Keratinocyte (primary cell): ENCODE data around the gene NUP210. TPM values are rescaled to one million over a fixed set of nuclear protein-coding genes. Genes with fewer than 3 reads are reported as not detected.

Experiments
- DNase-seq: peaks from one replicate; pipeline ENCODE4 v3.0.0-alpha.2; 2011; ENCODE audit warnings: low read depth, missing footprints, low spot score
- FAIRE-seq: peaks from 2 replicates; lab custom pipeline; 2011; peaks lifted over from hg19 to GRCh38; lab: Jason Lieb, UNC
- H2AFZ ChIP-seq: 2 replicates; pipeline ENCODE4 v1.6.0; 2012; ENCODE audit warnings: low read length, control low read depth, inconsistent platforms; ENCODE audit not compliant: control insufficient read depth
- H3K27ac ChIP-seq: 2 replicates; pipeline ENCODE4 v1.5.1; 2011; ENCODE audit warnings: low read length; ENCODE audit not compliant: control insufficient read depth, insufficient read depth
- H3K27me3 ChIP-seq: 3 replicates; pipeline ENCODE4 v1.6.0; 2011; ENCODE audit warnings: low read length; ENCODE audit not compliant: control insufficient read depth, insufficient read depth; ENCODE audit errors: extremely low read depth
- H3K36me3 ChIP-seq, 2 experiments: 2 replicates in 1 of 2; 3 replicates in 1 of 2; pipeline ENCODE4 v1.5.1; 2011; ENCODE audit warnings: low read length in 2 of 2, mild to moderate bottlenecking in 1 of 2; ENCODE audit not compliant: control insufficient read depth in 2 of 2, insufficient read depth in 2 of 2; ENCODE audit errors: extremely low read depth in 1 of 2
- H3K4me1 ChIP-seq: 3 replicates; pipeline ENCODE4 v1.5.1; 2011; ENCODE audit warnings: low read length; ENCODE audit not compliant: control insufficient read depth, insufficient read depth; ENCODE audit errors: extremely low read depth
- H3K4me2 ChIP-seq: 3 replicates; pipeline ENCODE4 v1.6.0; 2011; ENCODE audit warnings: low read depth, low read length; ENCODE audit not compliant: control insufficient read depth, insufficient read depth; ENCODE audit errors: extremely low read depth
- H3K4me3 ChIP-seq, 3 experiments: fragments of 200-600 bp in 1 of 3; sonication (generic) in 1 of 3; 2 replicates in 2 of 3; 3 replicates in 1 of 3; pipeline ENCODE4 v1.5.1; 2011 to 2016; ENCODE audit warnings: low read length in 3 of 3, mild to moderate bottlenecking in 3 of 3, control low read depth in 2 of 3, inconsistent platforms in 1 of 3, low read depth in 1 of 3, mixed read lengths in 1 of 3, mixed run types in 1 of 3, moderate library complexity in 1 of 3; ENCODE audit not compliant: control insufficient read depth in 2 of 3, insufficient read depth in 2 of 3; ENCODE audit errors: extremely low read depth in 1 of 3
- H3K79me2 ChIP-seq: 2 replicates; pipeline ENCODE4 v1.6.0; 2012; ENCODE audit warnings: low read length; ENCODE audit not compliant: control insufficient read depth, insufficient read depth
- H3K9ac ChIP-seq: 3 replicates; pipeline ENCODE4 v1.6.0; 2011; ENCODE audit warnings: low read length; ENCODE audit not compliant: control insufficient read depth, insufficient read depth; ENCODE audit errors: extremely low read depth
- H3K9me1 ChIP-seq: 3 replicates; pipeline ENCODE4 v1.6.0; 2011; ENCODE audit warnings: low read length; ENCODE audit not compliant: control insufficient read depth, insufficient read depth; ENCODE audit errors: extremely low read depth
- H3K9me3 ChIP-seq: 2 replicates; pipeline ENCODE4 v1.5.1; 2012; ENCODE audit warnings: low read depth, low read length; ENCODE audit not compliant: control insufficient read depth
- H4K20me1 ChIP-seq: 3 replicates; pipeline ENCODE4 v1.6.0; 2011; ENCODE audit warnings: low read length; ENCODE audit not compliant: control insufficient read depth, insufficient read depth; ENCODE audit errors: extremely low read depth
- EZH2 ChIP-seq: IDR thresholded peaks from one replicate; pipeline ENCODE4 v1.6.1; 2012; ENCODE audit warnings: inconsistent platforms, mild to moderate bottlenecking, low read length, moderate library complexity
- dilution Hi-C: fragments of 300-500 bp; cut with MboI; formaldehyde crosslinking; loops from one replicate; pipeline ENCODE4 v1.7.0; 2020; ENCODE audit warnings: low sequenced_read_pairs; ENCODE audit not compliant: extremely low pct_ligation_motif_present
- polyA plus RNA-seq, 5 experiments: library from polyadenylated mRNA; depleted of rRNA in 3 of 5; stranded (reverse) in 3 of 5; stranded (forward) in 1 of 5; unstranded in 1 of 5; fragments of >200 nt; gene quantifications; 1 replicate in 1 of 5; 2 replicates in 3 of 5; 3 replicates in 1 of 5; pipeline versions ENCODE4 v1.2.1 to v1.2.3, GENCODE V29; 2011 to 2012; ENCODE audit warnings: missing spikeins in 2 of 5, low read depth in 1 of 5, low replicate concordance in 1 of 5
- TF ChIP-seq, protein P1 (sequence below), 3 experiments: IDR thresholded peaks in 1 of 3; conservative IDR thresholded peaks in 1 of 3; optimal IDR thresholded peaks in 1 of 3; 2 replicates in 2 of 3; 3 replicates in 1 of 3; pipeline versions ENCODE3 to v1.5.1; 2011; ENCODE audit warnings: low read length in 3 of 3, mild to moderate bottlenecking in 3 of 3, moderate library complexity in 2 of 3, control low read depth in 1 of 3, inconsistent platforms in 1 of 3; ENCODE audit not compliant: insufficient read depth in 2 of 3; ENCODE audit errors: extremely low read depth in 1 of 3

Gene NUP210
- polyA plus RNA-seq, 1 donor (not counting 4 experiments of a cell fraction or from before 2014, with no cell fraction given) = 0.01 TPM

DNA sequence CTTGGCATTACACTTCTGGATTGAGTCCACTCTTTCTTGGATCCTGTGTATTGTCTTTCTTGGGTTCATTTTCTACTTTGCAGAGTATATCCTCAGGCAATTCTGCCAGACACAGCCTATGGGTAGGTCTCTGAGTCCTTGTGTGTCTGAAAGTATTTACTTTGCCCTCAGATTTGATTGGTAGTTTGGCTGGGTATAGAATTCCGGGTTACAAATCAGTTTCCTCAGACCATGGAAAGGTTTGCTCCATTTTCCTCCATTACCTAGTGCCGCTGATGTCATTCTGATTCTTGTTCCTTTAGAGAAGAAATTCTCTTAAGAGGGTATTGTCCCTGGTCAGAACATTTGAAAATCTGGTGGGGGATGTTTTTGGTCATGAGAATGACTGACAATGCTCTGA, 133.2 kb downstream of the NUP210 start:
- TF ChIP-seq, protein P1, sequence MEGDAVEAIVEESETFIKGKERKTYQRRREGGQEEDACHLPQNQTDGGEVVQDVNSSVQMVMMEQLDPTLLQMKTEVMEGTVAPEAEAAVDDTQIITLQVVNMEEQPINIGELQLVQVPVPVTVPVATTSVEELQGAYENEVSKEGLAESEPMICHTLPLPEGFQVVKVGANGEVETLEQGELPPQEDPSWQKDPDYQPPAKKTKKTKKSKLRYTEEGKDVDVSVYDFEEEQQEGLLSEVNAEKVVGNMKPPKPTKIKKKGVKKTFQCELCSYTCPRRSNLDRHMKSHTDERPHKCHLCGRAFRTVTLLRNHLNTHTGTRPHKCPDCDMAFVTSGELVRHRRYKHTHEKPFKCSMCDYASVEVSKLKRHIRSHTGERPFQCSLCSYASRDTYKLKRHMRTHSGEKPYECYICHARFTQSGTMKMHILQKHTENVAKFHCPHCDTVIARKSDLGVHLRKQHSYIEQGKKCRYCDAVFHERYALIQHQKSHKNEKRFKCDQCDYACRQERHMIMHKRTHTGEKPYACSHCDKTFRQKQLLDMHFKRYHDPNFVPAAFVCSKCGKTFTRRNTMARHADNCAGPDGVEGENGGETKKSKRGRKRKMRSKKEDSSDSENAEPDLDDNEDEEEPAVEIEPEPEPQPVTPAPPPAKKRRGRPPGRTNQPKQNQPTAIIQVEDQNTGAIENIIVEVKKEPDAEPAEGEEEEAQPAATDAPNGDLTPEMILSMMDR (optimal IDR thresholded peaks at IDR 0.05 in 1 of 3, IDR thresholded peaks at IDR 0.05 in 1 of 3, conservative IDR thresholded peaks at IDR 0.05 in 1 of 3; ENCODE audit: extremely low read depth in 1 of 3, insufficient read depth in 2 of 3, low read length in 3 of 3) = no peak
- TF ChIP-seq EZH2 = no peak
- Histone ChIP-seq H3K9me3 (peaks cover 4% of the 10 kb centered on the region), H4K20me1 (no peaks in the 10 kb centered on the region), H3K9ac (no peak overlapping the region), H3K9me1 (no peaks in the 10 kb centered on the region), H3K27ac (no peak overlapping the region), H3K4me2 (no peak overlapping the region), H2AFZ (no peak overlapping the region), H3K4me3 (no peak overlapping the region), H3K79me2 (no peaks in the 10 kb centered on the region), H3K4me1 (no peaks in the 10 kb centered on the region), H3K36me3 (no peaks in the 10 kb centered on the region), H3K27me3 (peaks cover 26% of the 10 kb centered on the region)
- FAIRE-seq = no peak
- dilution Hi-C loops = no loop called here
- DNase-seq = no peak

DNA sequence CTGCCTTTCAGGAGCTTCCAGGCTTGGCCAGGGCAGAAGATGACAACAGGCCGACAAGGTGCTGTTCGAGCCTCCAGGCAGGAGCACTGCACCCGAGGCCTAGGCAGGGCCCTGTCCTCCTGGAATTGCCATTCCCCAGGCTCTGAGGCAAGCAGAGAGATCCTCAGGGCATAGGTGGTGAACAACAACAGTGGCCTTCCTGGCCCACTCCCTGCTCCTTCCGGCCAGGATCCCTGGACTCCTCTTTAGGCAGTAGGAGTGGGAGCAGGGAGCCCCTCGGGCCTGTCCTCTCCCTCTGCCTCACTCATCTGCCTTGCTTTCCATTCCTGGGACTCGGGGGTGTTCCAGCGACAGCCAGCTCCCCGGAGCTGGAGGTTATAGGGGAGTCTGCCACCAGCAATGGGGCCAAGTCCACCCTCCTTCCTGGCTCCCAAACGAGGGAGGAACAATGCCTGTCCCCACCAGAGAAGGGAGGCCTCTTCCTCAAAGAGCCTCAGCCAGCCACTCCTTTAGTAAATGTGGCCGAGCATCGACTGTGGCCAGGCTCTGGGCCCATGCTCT, 135.0 kb downstream of the NUP210 start:
- H3K9me3 ChIP-seq = peaks cover 4% of the 10 kb centered on the region
- H3K79me2 ChIP-seq = no peaks in the 10 kb centered on the region
- H2AFZ ChIP-seq = no peak overlapping the region
- FAIRE-seq = no peak
- no peak for TF ChIP-seq EZH2
- TF ChIP-seq, protein P1 (optimal IDR thresholded peaks at IDR 0.05 in 1 of 3, IDR thresholded peaks at IDR 0.05 in 1 of 3, conservative IDR thresholded peaks at IDR 0.05 in 1 of 3; ENCODE audit: extremely low read depth in 1 of 3, insufficient read depth in 2 of 3, low read length in 3 of 3) = no peak
- H3K4me2 ChIP-seq = no peak overlapping the region
- no peaks in the 10 kb centered on the region for H3K36me3 ChIP-seq
- no peak for DNase-seq
- H3K9me1 ChIP-seq = no peaks in the 10 kb centered on the region
- H3K4me1 ChIP-seq = no peaks in the 10 kb centered on the region
- dilution Hi-C loops = no loop called here
- H4K20me1 ChIP-seq = no peaks in the 10 kb centered on the region
- H3K9ac ChIP-seq = no peak overlapping the region
- H3K27me3 ChIP-seq = peaks cover 41% of the 10 kb centered on the region
- H3K27ac ChIP-seq = no peak overlapping the region
- H3K4me3 ChIP-seq = no peak overlapping the region
